Measurements from ENCODE around the gene KDM5C.

The KDM5C gene

DNA sequence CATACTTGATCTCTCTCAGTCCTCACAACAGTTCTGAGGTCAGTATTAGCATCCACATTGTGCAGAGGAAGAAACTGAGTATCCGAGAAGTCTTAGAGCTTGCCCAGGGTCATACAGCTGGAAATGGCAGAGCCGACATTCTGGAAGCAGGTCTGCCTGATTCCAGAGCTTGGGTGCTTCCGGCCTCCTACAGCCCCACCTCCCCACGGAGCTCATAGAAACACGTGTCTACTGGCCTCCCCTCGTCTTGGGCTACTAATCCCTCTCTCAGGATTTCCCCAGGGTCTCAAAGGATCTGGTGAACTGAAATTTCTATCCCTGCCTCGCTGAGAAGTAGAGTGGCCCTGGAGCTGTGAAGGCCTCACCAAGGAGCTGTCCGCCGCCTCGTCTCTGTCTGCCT, 12.0 kb upstream of the KDM5C start:
- TF ChIP-seq Cebpa-rat (IDR thresholded peaks at IDR 0.05): no peak
- H3K9ac ChIP-seq: no peak overlapping the region
- no peaks in the 10 kb centered on the region for H3K36me3 ChIP-seq

DNA sequence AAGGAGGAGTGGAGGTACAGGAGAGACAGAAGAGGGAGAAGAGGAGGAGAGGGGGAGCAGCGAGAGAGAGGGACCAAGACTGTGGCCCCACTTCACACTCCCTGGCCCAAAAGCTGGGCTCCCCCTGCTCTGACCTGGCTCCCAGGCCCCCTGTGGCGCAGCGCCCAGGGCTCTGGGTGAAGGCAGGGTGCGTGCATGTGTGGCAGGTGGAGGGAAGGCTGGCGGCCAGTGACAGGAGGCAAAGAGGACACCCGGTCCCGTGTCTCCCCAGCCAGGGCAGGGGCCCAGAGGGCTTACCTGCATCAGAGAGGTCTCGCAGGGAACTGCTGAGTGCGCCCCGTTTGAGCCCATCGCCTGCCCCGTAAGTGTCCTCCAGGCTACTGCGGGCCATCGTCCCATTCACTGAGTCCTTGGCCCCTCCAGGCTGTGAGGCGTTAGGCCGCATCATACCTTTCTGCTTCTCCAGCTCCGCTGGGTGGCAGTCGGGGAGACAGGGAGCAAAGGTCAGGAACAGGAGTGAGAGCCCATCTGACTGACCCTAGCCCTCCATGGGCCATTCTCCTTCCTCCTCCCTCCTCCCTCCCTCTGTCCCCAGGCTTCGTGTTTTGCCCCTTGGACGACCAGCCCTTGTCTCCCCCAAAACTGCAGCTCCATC, 11.1 kb upstream of the KDM5C start:
- peaks cover 5% of the 10 kb centered on the region; the same call in 1 of the 2 replicates for H3K4me1 ChIP-seq
- H3K9me3 ChIP-seq: no peaks in the 10 kb centered on the region
- H3K9ac ChIP-seq: no peak overlapping the region
- no peak overlapping the region for H3K4me2 ChIP-seq
- H4K20me1 ChIP-seq: peaks cover 7% of the 10 kb centered on the region; the same call in 1 of the 2 replicates
- H3K27me3 ChIP-seq: peaks cover 48% of the 10 kb centered on the region
- H3K36me3 ChIP-seq: no peaks in the 10 kb centered on the region
- TF ChIP-seq Cebpa-rat (IDR thresholded peaks at IDR 0.05): no peak
- no peak overlapping the region for H3K4me3 ChIP-seq
- H3K27ac ChIP-seq: no peak overlapping the region

More for the DNA sequence above, 12.0 kb upstream of the KDM5C start:
- Histone ChIP-seq H3K4me2 (no peak overlapping the region), H4K20me1 (peaks cover 7% of the 10 kb centered on the region; the same call in 1 of the 2 replicates), H3K4me1 (peaks cover 5% of the 10 kb centered on the region; the same call in 1 of the 2 replicates), H3K27ac (no peak overlapping the region), H3K9me3 (no peaks in the 10 kb centered on the region), H3K4me3 (no peak overlapping the region), H3K27me3 (peaks cover 39% of the 10 kb centered on the region)

DNA sequence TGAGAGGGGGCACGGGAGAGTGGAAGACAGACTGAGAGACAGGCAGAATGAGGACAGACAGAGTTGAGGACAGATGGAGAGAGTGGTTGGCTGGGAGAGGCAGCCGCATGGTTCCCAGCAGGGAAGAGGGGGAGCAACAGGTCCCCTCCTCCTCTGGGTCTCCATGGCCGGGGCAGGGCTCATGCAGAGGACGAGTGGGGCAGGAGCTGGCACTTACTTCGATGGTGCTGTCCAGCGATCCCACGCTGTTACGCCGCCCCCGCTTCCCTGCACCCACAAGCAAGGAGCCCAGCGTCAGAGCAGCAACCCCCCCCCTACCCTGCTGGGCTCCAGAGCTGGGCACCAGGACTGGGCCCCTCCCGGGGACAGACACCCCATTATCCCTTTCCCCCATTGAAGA, 10.6 kb upstream of the KDM5C start:
- H3K9me3 ChIP-seq: no peaks in the 10 kb centered on the region
- no peak overlapping the region for H3K4me3 ChIP-seq
- no peak overlapping the region for H3K9ac ChIP-seq
- H3K4me2 ChIP-seq: no peak overlapping the region
- peaks cover 7% of the 10 kb centered on the region; the same call in 1 of the 2 replicates for H4K20me1 ChIP-seq
- no peak for TF ChIP-seq Cebpa-rat (IDR thresholded peaks at IDR 0.05)
- peaks cover 53% of the 10 kb centered on the region for H3K27me3 ChIP-seq
- peaks cover 5% of the 10 kb centered on the region; the same call in 1 of the 2 replicates for H3K4me1 ChIP-seq
- no peaks in the 10 kb centered on the region for H3K36me3 ChIP-seq
- H3K27ac ChIP-seq: no peak overlapping the region

DNA sequence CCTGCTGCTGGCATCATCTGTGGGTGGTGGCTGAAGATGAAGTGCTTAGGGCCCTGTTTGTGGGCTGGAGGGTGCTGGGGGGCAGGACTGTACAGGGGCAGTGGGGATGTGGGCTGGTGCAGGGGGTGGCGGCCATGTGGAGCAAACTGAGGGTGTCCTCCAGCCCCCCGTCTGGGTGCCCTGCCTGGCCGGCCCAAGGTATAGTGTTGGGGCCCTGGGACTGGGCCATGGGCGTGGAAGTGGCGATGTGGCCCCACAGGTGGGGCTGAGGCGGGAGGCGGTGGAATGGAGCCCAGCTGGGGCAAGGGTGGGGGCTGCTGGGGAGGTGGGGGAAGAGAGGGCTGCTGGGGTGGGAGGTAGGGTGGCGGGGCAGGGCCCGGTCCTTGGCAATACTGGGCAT, 9.5 kb upstream of the KDM5C start:
- H3K4me1 ChIP-seq: no peaks in the 10 kb centered on the region
- H3K27ac ChIP-seq: no peak overlapping the region
- no peak overlapping the region for H3K4me3 ChIP-seq
- peaks cover 7% of the 10 kb centered on the region; the same call in 1 of the 2 replicates for H4K20me1 ChIP-seq
- no peaks in the 10 kb centered on the region for H3K9me3 ChIP-seq
- TF ChIP-seq Cebpa-rat (IDR thresholded peaks at IDR 0.05): no peak
- H3K27me3 ChIP-seq: peaks cover 53% of the 10 kb centered on the region
- no peaks in the 10 kb centered on the region for H3K36me3 ChIP-seq
- H3K9ac ChIP-seq: no peak overlapping the region
- no peak overlapping the region for H3K4me2 ChIP-seq

DNA sequence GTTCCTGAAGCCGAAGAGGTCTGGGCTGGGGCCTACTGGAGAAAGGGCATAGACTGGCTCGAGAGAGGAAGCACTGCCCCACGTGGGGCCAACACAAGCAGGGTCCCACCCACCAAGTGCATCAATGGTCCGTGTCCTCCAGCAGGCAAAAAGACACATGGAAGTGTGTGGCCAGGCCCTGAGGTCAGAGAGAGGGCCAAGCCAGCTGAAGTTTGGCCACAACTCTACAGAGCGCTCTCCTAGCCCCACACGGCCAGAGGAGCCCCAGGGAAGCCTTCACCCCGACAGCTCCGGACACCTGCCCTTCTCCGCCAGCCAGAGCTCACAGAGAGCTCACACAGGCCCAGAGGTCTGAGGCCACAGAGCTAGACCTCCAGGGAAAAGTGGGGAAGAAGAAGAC, 8.5 kb upstream of the KDM5C start:
- H3K27me3 ChIP-seq: peaks cover 49% of the 10 kb centered on the region
- H3K36me3 ChIP-seq: no peaks in the 10 kb centered on the region
- no peak overlapping the region for H3K4me2 ChIP-seq
- no peak overlapping the region for H3K27ac ChIP-seq
- no peak overlapping the region for H3K9ac ChIP-seq
- no peaks in the 10 kb centered on the region for H3K9me3 ChIP-seq
- TF ChIP-seq Cebpa-rat (IDR thresholded peaks at IDR 0.05): no peak
- H3K4me3 ChIP-seq: no peak overlapping the region
- peaks cover 7% of the 10 kb centered on the region; the same call in 1 of the 2 replicates for H4K20me1 ChIP-seq
- no peaks in the 10 kb centered on the region for H3K4me1 ChIP-seq

DNA sequence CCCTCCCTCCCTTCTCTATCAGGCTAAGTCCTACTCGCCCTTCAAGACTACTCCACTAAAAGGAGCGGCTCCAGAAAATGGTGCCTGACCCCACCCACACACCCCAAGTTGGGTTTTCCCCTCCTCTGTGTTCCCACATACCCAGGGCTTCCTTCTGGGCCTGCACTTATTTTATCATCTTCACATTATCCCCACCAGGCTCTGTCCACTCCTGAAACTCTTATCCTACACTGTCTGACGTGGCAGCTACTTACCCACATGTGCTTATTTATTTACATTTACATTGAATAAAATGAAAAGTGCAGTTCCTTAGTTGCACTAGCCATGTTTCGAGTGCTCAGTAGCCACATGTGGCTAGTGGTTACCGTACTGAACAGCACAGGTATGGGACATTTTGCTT, 5.1 kb upstream of the KDM5C start:
- peaks cover 17% of the 10 kb centered on the region; the same call in 1 of the 2 replicates for H3K27me3 ChIP-seq
- TF ChIP-seq Cebpa-rat (IDR thresholded peaks at IDR 0.05): no peak
- no peak overlapping the region for H3K27ac ChIP-seq
- H3K9me3 ChIP-seq: no peaks in the 10 kb centered on the region
- H3K4me2 ChIP-seq: no peak overlapping the region
- H3K36me3 ChIP-seq: no peaks in the 10 kb centered on the region
- H4K20me1 ChIP-seq: no peaks in the 10 kb centered on the region
- no peak overlapping the region for H3K9ac ChIP-seq
- no peak overlapping the region for H3K4me3 ChIP-seq
- peaks cover 15% of the 10 kb centered on the region for H3K4me1 ChIP-seq

DNA sequence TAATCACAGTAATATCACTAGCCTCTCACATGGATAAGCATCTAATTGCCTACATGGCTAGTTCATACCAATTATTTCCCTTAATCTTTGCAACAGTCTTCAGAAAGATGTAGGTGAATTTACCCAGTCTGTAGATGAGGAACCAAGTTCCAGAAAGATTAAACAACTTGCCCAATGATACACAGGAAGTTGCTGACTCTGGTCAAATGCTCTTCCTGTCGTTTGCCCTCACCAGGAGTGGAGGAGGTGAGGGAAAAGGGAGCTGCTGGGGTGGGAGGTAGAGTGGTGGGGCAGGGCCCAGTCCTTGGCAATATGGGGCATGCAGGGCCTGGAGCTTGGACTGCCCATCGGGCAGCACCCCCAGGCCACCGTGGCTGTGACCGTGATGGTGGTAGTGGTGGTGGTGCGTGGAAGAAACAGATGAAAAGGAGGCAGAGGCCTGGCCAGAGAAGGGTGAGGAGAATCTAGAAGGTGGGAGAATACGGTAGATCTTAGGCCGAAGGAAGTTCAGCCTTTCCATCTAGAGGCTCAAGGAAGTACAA, 2.3 kb upstream of the KDM5C start:
- TF ChIP-seq Cebpa-rat (IDR thresholded peaks at IDR 0.05): no peak
- H3K36me3 ChIP-seq: peaks cover 9% of the 10 kb centered on the region; the same call in 1 of the 2 replicates
- H3K4me2 ChIP-seq: peak overlapping the region; percentile 18

DNA sequence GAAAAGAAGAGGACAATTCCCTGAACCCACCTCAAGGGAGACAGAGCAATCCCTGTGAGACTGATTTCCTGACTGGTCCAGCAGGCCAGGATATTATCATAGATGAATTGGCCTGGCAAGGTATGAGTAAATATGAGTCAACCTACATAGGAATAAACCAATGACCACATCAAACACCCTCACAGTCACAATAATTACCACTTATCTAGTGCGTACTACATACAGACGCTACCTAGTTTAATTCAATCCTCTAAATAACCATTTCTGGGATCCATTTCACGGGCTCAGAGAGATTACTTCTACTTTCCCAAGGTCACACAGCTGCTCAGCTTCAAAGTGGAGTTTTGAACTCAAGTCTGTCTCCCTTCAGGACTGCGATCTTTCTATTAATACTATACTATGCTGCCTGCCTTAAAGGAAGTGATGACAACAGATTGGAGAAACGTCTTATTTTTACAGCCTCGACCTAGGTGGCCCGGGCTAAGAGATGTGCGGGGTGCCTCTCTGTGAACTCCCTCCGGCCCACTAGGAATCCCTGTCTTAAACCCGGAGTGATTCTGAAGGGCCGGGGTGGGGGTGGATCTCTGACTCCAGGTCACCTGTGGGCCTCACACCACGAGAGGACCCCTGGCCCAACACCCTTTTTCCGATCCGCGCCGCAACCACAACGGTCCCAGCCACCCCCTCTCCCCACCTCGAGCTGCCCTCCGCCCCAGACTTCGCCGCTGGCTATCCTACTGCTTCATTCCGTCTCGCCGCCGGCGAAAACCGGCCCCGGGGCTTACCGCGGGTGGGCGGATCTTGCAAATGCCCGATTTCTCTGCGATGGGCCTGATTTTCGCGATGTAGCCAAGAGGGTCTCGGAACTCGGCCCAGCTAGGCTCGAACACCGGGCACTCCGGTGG, 800 bp downstream of the KDM5C start:
- Histone ChIP-seq H3K9me3 (no peaks in the 10 kb centered on the region), H3K9ac (peak overlapping the region; percentile 99), H3K27me3 (no peaks in the 10 kb centered on the region), H3K4me3 (peak overlapping the region; percentile 92), H3K27ac (peak overlapping the region; percentile 100), H4K20me1 (peaks cover 54% of the 10 kb centered on the region), H3K4me1 (peaks cover 41% of the 10 kb centered on the region), H3K4me2 (peak overlapping the region; percentile 99), H3K36me3 (peaks cover 38% of the 10 kb centered on the region)
- no peak for TF ChIP-seq Cebpa-rat (IDR thresholded peaks at IDR 0.05)

More for the DNA sequence above, 2.3 kb upstream of the KDM5C start:
- Histone ChIP-seq H3K4me3 (no peak overlapping the region), H4K20me1 (peaks cover 23% of the 10 kb centered on the region), H3K9me3 (no peaks in the 10 kb centered on the region), H3K4me1 (peaks cover 32% of the 10 kb centered on the region), H3K9ac (no peak overlapping the region), H3K27me3 (peaks cover 16% of the 10 kb centered on the region; the same call in 1 of the 2 replicates), H3K27ac (no peak overlapping the region)

DNA sequence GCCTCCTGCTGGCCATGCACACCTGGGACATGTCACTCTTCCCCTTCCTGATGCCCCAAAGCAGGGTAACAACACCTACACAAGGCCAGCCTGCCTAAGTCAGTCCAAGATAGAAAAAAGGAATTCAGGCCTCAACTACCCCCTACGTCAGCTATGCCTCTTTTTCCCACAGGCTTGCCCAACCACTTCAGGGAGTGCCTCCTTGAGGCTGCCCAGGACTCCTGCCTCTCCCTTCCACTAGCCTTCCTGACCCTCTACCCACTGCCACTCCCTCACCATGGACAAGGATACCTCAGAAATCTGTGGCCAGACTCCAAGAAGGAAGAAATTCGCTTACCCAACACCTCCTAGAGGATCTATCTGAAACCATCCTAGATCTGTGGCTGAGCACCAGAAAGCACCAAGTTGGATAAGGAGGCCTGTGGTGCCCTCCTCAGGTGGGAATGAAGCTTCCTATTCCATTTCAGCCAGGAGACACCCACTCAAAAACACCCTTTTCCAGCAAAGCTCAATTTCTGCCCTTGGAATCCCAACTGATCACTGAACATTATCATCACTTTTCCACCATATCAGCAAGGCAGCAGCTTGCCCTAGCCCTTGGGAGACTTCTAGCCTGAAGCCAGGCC, 1.8 kb downstream of the KDM5C start:
- Histone ChIP-seq H3K4me1 (peaks cover 41% of the 10 kb centered on the region), H3K27ac (peak overlapping the region; percentile 100; the same call in 1 of the 2 replicates), H3K9ac (peak overlapping the region; percentile 99), H4K20me1 (peaks cover 64% of the 10 kb centered on the region), H3K4me2 (peak overlapping the region; percentile 99), H3K27me3 (no peaks in the 10 kb centered on the region), H3K4me3 (peak overlapping the region; percentile 92), H3K36me3 (peaks cover 48% of the 10 kb centered on the region), H3K9me3 (no peaks in the 10 kb centered on the region)
- no peak for TF ChIP-seq Cebpa-rat (IDR thresholded peaks at IDR 0.05)
